HG02943 (cell line): ENCODE results near the gene ATP6V1G1.
A peak's percentile ranks its signal among the peaks of the same experiment; 100 is the strongest.

ENCODE experiments used
- ATAC-seq: cut with Tn5 transposase; IDR thresholded peaks from one replicate; pipeline ENCODE4 v1.9.1; 2021; ENCODE audit warnings: mild to moderate bottlenecking, low read depth, moderate library complexity; ENCODE audit not compliant: unreplicated experiment

Gene ATP6V1G1

GRCh38 chr9:114587345-114588202 lies at the start of gene ATP6V1G1:
Gene ATP6V1G1, plus strand, starts transcription at chr9:114587769. Its CDS starts 70 bp downstream, at chr9:114587839.
- peak; percentile 95 for ATAC-seq

GRCh38 chr9:114538241-114538640 lies 49.3 kb upstream of the ATP6V1G1 start:
- no peak for ATAC-seq

GRCh38 chr9:114539701-114540380 lies 47.7 kb upstream of the ATP6V1G1 start:
- ATAC-seq = no peak

- no peak for ATAC-seq
These were observed 42.5 kb upstream of the ATP6V1G1 start for GRCh38 chr9:114545055-114545454.

GRCh38 chr9:114546851-114547250 lies 40.7 kb upstream of the ATP6V1G1 start:
- ATAC-seq = no peak

- ATAC-seq = no peak
These were observed 37.8 kb upstream of the ATP6V1G1 start for GRCh38 chr9:114549697-114550330.

GRCh38 chr9:114551750-114552685 lies 35.6 kb upstream of the ATP6V1G1 start:
- ATAC-seq = no peak

- no peak for ATAC-seq
These were observed 34.9 kb upstream of the ATP6V1G1 start for GRCh38 chr9:114552706-114553105.

- ATAC-seq = no peak
These were observed 34.4 kb upstream of the ATP6V1G1 start for GRCh38 chr9:114553202-114553601.

GRCh38 chr9:114555696-114556095 lies 31.9 kb upstream of the ATP6V1G1 start:
- no peak for ATAC-seq

- no peak for ATAC-seq
These were observed 29.4 kb upstream of the ATP6V1G1 start for GRCh38 chr9:114558027-114558675.

GRCh38 chr9:114559830-114560513 lies 27.6 kb upstream of the ATP6V1G1 start:
- ATAC-seq = no peak

- no peak for ATAC-seq
These were observed 26.6 kb upstream of the ATP6V1G1 start for GRCh38 chr9:114560956-114561355.

- ATAC-seq = no peak
These were observed 25.8 kb upstream of the ATP6V1G1 start for GRCh38 chr9:114561771-114562170.

- no peak for ATAC-seq
These were observed 22.4 kb upstream of the ATP6V1G1 start for GRCh38 chr9:114565204-114565603.

GRCh38 chr9:114570742-114571141 lies 16.8 kb upstream of the ATP6V1G1 start:
- no peak for ATAC-seq

- ATAC-seq = no peak
These were observed 16.2 kb upstream of the ATP6V1G1 start for GRCh38 chr9:114571391-114571790.

- no peak for ATAC-seq
These were observed 15.4 kb upstream of the ATP6V1G1 start for GRCh38 chr9:114572199-114572598.

GRCh38 chr9:114574438-114574837 lies 13.1 kb upstream of the ATP6V1G1 start:
- ATAC-seq = no peak
